ENCODE data around the gene AGPAT4.

AGPAT4 gene

DNA sequence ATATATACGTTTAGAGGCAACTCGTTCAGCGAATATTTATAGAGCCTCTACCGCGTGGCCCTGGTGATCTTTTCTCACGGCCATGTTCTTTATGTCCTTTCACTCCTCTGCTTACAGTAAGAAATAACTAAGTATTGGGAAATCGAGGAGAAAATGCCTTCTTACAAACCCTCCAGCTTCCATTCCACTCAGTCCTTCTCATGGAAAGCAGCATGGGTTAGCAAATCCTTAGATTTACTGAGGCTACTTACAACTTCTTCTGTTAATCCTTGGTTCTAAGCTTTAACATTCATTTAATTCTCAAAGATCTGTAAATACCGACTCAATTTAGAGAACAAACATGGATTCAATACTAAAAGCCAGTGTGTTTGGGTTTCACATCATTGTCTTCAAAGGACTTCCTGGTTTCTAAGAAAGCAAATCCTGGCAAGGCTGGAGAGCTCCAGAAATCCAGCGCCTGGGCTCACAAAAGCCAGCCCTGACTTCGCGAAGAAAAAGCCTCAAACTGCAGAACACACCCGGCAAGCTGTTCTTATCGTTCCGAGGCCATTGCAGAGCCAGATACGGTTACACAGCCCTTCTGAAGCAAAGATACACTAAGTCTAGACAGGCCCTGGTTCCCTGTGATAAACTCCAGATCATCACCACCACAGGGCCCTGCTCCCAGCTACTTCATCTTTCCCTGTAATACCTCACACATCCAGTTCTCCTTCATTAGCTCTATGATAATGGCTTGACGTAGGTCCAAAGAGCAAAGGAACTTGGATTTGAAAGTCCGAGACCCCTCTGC lies 19.2 kb downstream of the AGPAT4 start:
- DNase-seq (ENCODE audit: low read depth in 3 of 3): no peak

DNA sequence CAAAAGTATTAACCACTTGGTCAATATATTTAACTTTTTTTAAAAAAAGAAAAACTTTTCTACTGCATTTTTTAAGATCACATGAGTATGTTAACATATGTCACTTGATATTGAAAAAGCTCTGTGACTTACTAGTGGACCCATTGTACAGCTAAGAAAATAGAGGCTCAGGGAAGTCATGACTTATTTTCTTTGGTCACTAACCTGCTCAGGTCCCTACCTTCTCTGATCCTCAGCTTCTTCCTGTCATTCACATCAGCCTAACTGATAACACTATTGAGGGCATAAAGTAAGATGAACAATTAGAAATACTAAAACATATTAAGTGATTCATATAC lies 19.8 kb downstream of the AGPAT4 start:
- DNase-seq (ENCODE audit: low read depth in 3 of 3): no peak

DNA sequence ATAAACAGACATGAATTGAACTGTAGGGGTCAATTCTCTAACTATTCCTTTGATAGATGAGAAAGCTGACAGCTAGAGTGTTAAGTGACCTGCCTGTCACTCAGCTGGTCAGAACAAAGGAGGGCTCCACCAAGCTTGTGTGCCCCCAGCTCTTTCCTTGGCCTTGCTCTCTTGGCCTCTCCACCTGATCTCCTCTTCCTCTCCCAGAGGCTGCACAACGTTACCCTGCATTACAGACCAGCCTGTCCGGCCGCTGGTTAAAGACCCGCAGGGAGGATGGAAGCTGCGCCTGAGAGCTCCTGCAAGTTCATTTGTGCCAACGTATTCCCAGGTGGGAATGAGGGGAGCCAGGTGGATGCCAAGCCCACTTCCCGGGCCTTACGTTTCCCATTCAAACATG lies 22.5 kb downstream of the AGPAT4 start:
- DNase-seq (ENCODE audit: low read depth in 3 of 3): no peak

DNA sequence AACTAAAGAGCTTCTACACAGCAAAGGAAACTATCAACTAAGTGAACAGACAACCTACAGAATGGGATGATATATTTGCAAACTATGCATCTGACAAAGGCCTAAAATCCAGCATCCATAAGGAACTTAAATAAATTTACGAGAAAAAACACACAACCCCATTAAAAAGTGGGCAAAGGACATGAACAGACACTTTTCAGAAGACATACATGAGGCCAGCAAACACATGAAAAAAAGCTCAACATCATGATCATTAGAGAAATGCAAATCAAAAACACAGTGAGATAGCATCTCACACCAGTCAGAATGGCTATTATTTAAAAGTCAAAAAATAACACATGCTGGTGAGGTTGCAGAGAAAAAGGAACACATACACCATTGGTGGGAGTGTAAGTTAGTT lies 24.5 kb downstream of the AGPAT4 start:
- no peak for DNase-seq (ENCODE audit: low read depth in 3 of 3)

DNA sequence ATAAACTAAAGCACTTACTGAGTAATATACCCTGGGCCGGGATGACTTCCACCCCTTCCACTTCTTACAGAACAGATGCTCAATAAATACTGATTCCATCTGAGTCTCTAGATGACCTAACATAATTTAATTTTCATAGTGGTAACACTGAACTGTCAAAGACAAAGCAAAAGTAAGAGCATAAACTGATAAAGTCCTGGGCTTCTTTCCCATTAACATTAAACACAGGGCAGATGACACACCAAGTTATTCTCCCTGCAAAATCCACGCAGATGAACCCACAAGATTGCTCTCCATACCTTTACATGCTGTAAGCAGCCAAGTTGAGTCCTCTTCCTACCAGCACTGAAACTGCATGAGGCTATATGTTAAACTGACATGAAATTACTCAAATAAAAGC lies 27.1 kb downstream of the AGPAT4 start:
- DNase-seq (ENCODE audit: low read depth in 3 of 3): no peak

DNA sequence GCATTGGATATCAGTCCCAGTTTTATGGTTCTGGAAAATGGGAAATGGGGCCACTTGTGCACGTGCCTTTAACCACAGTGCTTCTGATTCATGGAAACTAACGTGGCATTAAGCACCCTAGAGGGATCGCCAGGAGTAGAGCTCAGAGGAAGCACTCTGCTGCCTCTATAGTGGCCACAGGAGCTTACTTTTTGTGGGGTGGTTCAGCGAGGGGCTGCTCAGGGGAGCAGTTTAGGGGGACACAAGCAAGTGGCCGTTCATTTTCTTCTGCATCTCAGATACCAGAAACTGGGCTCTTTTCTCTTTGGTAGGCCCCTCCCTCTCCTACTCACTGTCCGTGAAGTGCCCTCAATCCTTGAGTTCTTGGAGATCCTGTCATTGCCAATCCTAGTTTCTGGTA lies 28.5 kb downstream of the AGPAT4 start:
- DNase-seq (ENCODE audit: low read depth in 3 of 3): no peak

DNA sequence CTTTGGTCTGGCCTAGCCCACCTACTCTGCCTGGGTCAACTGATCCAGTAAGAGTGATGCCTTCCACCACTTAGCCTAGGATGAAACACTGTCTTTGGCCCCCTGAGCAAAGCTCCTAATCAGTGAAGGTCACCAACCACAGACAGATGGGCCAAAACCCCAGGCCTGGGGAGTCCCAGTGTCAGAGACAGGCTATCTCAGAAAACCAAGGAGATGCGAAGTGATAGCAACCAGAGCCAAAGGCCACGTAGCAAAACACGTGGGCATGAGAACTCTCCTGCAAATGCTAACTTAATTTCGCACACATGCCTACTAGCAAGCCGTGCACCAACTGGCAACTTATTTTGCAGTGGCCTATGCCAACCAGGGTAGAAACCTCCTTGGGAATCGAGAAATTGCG lies 29.1 kb downstream of the AGPAT4 start:
- DNase-seq (ENCODE audit: low read depth in 3 of 3): no peak

DNA sequence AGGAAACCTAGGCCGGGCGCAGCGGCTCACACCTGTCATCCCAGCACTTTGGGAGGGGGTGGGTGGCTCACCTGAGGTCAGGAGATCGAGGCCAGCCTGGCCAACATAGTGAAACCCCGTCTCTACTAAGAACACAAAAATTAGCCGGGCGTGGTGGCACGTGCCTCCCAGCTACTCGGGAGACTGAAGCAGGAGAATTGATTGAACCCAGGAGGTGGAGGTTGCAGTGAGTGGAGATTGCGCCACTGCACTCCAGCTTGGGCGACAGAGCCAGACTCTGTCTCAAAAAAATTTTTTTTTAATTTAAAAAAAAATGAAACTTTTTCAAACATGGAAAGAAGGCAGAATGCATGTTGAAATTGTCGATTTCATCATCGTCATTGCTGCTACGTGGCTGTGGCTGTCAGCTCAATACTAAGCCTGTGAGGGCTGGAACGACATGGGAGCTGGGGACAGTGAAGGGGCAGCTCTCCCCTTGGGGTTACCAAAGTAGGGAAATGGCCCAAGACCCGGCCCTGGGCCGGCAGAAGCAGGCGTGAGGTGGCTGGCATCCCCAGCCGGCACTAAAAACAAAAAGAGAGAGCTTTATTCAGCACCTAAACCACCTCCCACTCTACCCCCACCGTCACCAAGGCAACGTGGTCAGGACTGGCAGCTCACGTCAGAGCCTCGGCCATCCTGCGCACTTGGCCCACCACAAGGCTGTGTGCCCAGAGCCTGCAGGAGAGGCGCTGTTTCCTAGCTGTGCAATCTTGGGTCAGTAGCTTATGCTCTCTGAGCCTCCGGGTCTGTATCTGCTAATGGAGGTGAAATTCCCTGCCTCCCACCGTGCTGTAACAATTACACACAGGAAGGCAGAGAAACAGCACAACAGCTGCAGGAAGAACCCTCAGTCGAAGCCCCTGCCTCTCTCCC lies 30.8 kb downstream of the AGPAT4 start:
- no peak for DNase-seq (ENCODE audit: low read depth in 3 of 3)

DNA sequence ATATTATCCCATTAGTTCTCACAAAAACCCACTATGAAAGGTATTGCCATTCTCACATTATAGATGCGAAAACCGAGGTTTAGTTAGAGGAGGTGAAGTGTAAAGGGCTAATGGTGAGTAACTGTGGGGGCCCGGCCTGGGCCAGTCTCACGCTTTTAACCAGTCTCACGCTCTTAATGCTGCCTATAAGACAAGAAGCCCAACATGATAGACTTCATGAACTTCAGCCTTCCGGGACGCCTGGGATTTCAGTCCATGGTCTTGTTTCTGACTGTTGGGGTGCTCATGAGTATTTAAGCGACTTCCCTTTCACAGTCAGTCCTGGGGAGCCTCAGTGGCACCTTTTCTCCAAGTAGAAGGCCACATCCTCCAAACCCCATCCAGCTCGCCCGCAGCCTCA lies 31.7 kb downstream of the AGPAT4 start:
- no peak for DNase-seq (ENCODE audit: low read depth in 3 of 3)

DNA sequence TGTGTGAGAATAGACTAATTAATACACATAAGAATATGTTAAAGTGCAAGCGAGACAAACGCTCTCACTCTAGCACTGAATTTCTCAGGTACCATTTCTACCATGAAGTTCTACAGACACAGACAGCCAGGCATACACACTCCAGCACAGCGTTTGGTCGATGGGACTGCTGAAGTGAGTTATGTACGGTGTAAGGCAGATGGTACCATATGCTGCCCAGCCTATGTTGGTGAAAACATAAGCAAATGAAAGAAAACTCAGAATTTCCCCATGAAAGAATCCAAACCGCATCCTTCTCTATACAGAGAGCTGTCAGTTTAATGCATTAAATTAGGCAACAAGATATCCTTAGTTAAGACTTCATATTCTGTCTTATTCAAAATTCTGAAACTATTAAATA lies 34.9 kb downstream of the AGPAT4 start:
- DNase-seq (ENCODE audit: low read depth in 3 of 3): no peak

DNA sequence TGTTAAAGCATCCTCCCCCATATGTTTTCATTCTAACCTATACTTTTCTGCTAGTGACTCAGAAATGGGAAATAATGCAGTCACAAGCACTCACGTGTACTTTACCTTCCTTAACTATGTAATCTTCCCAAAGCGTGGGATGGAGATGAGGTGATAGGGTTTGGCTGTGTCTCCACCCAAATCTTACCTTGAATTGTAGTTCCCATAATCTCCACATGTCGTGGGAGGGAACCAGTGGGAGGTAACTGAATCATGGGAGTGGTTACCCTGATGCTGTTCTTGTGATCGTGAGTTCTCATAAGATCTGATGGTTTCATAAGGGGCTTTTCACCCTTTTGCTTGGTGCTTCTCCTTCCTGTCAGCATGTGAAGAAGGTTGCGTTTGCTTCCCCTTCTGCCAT lies 35.4 kb downstream of the AGPAT4 start:
- DNase-seq (ENCODE audit: low read depth in 3 of 3): no peak

DNA sequence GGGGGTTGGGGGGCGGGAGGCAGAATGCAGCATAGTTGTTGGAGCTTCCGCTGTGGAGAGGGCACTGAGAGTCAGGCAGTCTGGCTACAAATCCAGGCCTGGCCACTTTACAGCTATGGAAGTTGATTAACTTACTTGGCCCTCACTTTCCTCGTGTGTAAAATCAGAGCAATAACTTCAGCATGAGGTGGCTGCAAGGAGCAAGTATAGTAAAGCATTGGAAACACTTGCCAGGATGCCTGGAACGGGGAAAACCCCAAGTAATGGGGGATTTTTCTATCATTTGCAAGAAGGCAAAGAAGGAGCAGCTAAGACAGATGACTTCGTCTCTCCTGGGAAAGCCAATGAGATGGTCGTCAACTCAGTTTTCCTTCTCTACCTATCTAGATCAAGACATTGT lies 35.8 kb downstream of the AGPAT4 start:
- no peak for DNase-seq (ENCODE audit: low read depth in 3 of 3)

DNA sequence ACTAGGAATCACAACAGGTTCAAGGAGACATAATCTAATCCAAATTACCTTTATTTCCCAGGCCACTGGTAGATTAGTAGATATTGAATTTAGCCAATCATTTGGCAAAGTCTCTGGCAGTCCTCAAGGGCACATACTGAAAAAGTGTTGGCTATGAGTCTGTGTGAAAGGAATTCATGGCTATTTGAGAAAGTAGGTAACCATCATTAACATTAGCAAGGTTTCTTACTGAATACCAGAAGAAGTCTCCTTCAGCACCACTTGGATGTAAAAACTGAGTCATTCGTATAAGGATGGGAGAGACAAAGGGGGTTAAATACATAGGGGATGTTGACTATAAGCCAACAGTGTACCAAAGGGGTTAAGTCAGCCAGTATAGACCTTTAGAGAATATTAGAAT lies 36.7 kb downstream of the AGPAT4 start:
- DNase-seq (ENCODE audit: low read depth in 3 of 3): no peak

DNA sequence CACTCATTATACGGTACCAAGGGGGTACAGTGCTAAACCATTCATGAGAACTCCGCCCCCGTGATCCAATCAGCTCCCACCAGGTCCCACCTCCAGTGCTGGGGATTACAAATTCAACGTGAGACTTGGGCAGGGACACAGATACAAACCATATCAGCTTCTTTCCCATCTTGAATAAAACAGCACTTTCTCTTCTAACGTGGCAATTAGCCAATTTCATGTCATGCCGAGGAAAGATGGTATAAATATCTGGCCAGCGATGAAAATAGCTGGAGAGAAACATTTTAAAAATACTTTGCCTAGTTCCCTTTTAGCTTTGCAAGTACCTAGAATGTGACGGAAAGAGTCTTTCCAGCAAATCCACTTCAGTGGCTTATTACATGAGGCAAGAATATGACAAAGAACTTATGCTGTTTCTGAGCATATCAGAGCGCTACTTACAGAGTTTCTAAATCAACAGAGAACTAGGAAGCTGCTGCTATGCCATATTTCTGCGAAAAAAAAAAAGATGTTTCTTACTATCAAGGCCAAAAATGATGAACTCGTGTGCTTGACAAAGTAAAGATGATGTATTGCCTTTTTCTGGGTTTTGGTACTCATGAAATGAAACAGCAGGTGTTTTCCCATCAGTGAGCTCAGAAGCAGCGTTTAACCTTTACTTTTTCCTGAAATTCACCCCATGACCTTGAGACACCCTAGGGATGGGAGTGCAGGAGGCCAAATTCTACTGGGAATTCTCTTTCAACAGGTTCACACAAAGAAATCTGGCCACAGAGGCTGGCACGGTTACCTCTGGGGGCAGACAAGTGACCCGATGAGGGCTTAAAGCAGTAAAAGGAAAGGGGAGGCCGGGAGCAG lies 37.9 kb downstream of the AGPAT4 start:
- DNase-seq (ENCODE audit: low read depth in 3 of 3): no peak

DNA sequence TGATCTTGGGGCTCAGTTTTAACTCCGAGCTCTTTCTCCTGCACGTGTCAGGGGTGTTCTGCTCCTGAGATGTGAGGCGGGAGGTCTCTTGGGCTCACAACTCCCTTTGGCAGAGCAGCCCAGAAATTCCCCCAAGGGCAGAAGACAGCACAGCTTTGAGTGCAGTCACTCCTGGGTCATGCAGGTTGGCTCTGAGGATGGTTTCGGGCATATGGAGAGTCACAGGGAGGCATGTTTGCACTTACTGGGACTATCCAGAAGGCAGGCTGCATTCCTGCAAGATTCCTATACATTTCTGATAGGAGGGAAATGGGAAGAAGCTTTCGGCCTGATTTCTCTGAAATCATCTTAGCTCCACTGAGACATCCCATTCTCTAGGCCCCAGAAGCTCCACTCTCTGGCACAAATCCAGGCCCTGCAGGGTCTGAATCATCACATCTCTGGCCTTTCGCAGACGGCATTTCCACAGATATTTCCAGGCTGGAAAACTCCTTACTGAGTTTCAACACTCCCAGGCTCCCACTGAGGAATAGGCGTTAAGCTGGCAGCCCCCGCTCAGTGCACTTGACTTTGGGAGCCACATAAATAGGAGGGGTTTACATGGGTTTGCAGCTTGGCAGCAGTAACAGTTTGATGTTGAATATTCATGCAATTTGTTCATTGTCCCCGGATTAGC lies 39.7 kb downstream of the AGPAT4 start:
- no peak for DNase-seq (ENCODE audit: low read depth in 3 of 3)

DNA sequence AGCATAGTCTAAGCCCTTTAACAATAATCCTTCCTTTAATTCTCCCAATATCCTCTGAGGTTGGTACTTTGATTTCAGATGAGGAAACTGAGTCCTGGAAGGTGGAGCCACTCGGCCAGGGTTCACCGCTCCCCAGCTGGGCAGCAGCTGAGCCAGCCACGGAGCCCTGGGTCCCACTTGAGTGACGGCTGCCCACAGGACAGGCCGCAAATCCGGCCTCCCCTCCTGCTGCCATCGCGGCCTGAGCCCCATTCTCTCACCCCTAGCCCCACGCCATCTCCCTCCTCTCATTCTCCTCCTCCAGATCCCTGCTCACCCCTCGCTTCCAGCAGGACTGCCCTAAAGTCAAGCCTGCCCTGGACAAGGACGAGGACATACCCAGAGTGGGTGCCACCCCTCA lies 41.4 kb downstream of the AGPAT4 start:
- no peak for DNase-seq (ENCODE audit: low read depth in 3 of 3)

DNA sequence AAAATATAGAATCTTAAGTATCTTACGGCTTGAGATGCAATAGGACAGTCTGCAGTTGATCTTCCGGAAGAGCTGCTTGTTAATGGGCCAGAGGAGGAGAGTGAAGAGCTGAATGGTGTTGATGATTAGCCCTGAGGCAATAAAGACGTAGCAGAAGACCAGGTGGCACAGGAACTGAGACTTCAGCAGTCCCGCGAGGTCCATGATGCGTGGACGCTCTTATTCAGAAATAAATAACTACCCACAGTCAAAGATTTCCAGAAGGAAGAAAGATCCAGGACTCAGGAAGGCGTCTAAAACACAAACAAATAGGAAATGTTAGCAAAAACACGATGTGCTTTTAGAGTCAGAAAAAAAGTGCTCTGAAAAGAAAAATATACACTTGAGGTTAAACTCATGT lies 41.9 kb downstream of the AGPAT4 start:
- DNase-seq (ENCODE audit: low read depth in 3 of 3): no peak

DNA sequence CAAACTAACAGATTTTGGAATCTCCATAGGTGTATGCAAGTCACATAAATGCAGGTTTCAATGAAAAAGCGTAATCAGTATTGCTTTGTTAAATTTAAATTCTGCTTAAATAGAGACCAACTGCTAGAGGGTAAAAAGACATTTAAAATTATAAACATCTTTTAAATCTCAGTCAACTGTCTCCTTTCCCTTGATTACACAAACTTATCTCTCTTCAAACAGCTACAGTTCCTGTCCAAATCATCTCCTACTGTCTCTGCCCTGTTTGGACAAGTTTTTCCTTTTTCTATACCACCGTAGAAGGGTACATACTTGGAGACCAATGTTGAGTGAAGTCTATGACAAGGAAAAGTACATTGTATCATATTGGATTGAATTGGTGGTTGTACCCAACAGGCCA lies 43.5 kb downstream of the AGPAT4 start:
- no peak for DNase-seq (ENCODE audit: low read depth in 3 of 3)

DNA sequence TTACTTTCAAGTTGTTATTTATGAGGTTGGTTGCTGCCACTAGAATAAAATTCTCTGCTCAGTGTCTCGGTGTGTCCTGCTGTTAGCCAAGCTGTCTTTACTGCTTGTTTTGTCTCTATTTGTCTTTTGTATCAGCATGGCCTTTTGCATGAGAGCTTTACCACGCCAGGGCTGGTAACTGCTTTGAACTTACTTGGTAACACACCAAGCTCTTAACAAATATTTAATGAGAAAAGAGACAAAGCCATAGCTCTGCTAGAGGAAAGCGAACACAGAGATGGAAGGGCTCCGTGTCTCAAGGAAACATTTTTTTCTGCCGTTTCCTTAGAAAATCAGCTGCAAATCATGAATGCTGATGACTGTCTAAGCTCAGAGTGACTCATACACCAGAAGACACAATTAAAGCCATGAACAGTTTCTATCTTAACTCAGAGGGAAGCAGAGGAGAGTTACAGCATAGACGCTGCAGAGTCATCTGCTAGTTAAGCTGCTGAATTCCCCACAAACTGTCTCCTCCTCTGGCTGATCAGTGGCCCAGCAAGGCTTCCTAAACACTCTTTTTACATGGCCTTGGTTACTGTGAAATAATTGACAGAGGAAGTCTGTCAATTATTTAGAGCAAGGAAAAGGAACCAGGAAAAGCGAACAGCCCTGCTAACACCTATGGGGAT lies 44.8 kb downstream of the AGPAT4 start:
- DNase-seq (ENCODE audit: low read depth in 3 of 3): no peak

DNA sequence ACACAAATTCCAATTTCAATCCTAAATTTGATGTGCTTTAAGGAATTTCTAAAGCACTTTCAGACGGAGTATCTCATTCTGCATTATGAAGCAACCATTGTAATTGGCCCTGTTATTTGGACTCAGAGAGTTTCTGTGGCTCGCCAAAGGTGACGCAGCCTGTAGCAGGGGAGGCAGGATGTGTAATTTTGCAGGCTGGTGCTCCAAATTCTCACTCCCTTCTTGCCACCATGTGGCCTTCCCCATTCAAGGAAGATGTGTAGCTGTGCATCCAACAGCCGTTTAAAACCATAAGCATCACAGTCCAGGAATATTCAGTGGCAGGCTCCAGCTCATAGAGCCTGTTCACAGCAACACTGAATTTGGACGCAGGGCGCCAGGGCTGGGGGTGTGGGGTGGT lies 45.8 kb downstream of the AGPAT4 start:
- DNase-seq (ENCODE audit: low read depth in 3 of 3): no peak

Measured in stimulated activated CD4-positive, alpha-beta T cell treated with anti-CD3 and anti-CD28 coated beads, TNF-alpha, amount 100 ng/mL, for 48 hours (primary cell).